ENCODE measurements around the gene USP8.
"Not testable (repeated sequence)": the region's sequence is repeated elsewhere in the genome, so short reads cannot be mapped to it uniquely, and the experiment has no call there.

USP8 gene

DNA sequence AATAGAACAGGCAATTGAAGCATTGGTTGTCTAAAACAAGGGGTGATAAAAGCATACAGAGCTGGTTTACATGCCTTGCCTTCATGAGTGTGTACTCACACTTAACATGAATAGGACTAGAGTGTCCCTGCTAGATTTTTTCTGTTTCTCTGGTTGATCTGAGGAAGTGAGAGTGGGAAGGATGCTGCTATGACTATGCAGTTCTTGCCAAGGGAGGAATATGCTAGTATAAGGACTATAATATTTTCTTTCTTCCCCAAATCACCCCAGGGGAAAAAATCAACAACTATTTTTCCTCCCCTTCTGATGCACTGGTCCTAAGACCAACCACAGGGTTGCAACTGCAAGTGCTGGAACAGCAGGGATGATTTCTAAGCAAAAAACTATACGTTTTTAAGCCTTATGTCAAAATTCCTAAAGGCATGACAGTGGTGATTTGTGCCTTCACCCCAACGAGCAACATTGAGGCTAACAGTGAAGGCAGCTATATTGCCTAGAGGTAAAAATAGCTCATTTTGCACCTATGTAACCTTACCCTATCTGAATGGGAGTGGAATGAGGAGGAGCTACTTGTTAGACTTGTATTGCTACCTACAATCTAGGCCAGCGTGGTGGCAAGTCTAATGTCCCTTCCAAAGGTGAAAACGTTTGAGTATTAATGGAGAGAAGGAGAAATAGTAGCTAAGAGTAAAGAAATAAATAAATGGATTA, 33.5 kb upstream of the USP8 start:
- no peak for TF ChIP-seq ZFP3 (CRISPR knock-in tag; IDR thresholded peaks at IDR 0.05)
- no peak for TF ChIP-seq ZC3H10 (CRISPR knock-in tag; IDR thresholded peaks at IDR 0.05)
- no peak for TF ChIP-seq TSHZ2 (CRISPR knock-in tag; IDR thresholded peaks at IDR 0.05)
- no peak for TF ChIP-seq ZNF8 (CRISPR knock-in tag; IDR thresholded peaks at IDR 0.05)
- no peak for TF ChIP-seq CREB5 (CRISPR knock-in tag; IDR thresholded peaks at IDR 0.05; ENCODE audit: low read depth)
- TF ChIP-seq ZFP30 (CRISPR knock-in tag; IDR thresholded peaks at IDR 0.05): no peak
- no peak for TF ChIP-seq ARNTL (CRISPR knock-in tag; IDR thresholded peaks at IDR 0.05; ENCODE audit: borderline replicate concordance, low read depth)
- no peak for TF ChIP-seq POU6F1 (CRISPR knock-in tag; IDR thresholded peaks at IDR 0.05; ENCODE audit: borderline replicate concordance, low read depth)
- no peak for TF ChIP-seq SNAI2 (CRISPR knock-in tag; IDR thresholded peaks at IDR 0.05)
- TF ChIP-seq PATZ1 (CRISPR knock-in tag; IDR thresholded peaks at IDR 0.05; ENCODE audit: borderline replicate concordance): no peak
- TF ChIP-seq CSDC2 (CRISPR knock-in tag; IDR thresholded peaks at IDR 0.05): no peak
- no peak for TF ChIP-seq ESRRG (CRISPR knock-in tag; IDR thresholded peaks at IDR 0.05)
- no peak for TF ChIP-seq TOX (CRISPR knock-in tag; IDR thresholded peaks at IDR 0.05; ENCODE audit: borderline replicate concordance)
- no peak for TF ChIP-seq GLIS3 (CRISPR knock-in tag; IDR thresholded peaks at IDR 0.05)
- TF ChIP-seq TCF4 (CRISPR knock-in tag; IDR thresholded peaks at IDR 0.05; ENCODE audit: borderline replicate concordance): no peak
- no peak for ATAC-seq

- not testable (repeated sequence) for ATAC-seq
Observed at GRCh38 chr15:50391561-50391960, 32.6 kb upstream of the USP8 start.

- ATAC-seq: no peak
- TF ChIP-seq ZNF565 (CRISPR knock-in tag; conservative IDR thresholded peaks at IDR 0.05; ENCODE audit: low read depth) (no peak), PPARA (CRISPR knock-in tag; IDR thresholded peaks at IDR 0.05; ENCODE audit: borderline replicate concordance) (no peak), ZNF8 (CRISPR knock-in tag; IDR thresholded peaks at IDR 0.05) (no peak), PATZ1 (CRISPR knock-in tag; IDR thresholded peaks at IDR 0.05; ENCODE audit: borderline replicate concordance) (no peak), ZFP30 (CRISPR knock-in tag; IDR thresholded peaks at IDR 0.05) (no peak), GLIS3 (CRISPR knock-in tag; IDR thresholded peaks at IDR 0.05) (no peak), BACH2 (CRISPR knock-in tag; IDR thresholded peaks at IDR 0.05; ENCODE audit: borderline replicate concordance) (no peak), ISL1 (CRISPR knock-in tag; IDR thresholded peaks at IDR 0.05) (no peak), CSRNP3 (CRISPR knock-in tag; IDR thresholded peaks at IDR 0.05) (no peak), ZC3H10 (CRISPR knock-in tag; IDR thresholded peaks at IDR 0.05) (no peak), ZFP3 (CRISPR knock-in tag; IDR thresholded peaks at IDR 0.05) (no peak), TOX (CRISPR knock-in tag; IDR thresholded peaks at IDR 0.05; ENCODE audit: borderline replicate concordance) (no peak), OSR1 (CRISPR knock-in tag; IDR thresholded peaks at IDR 0.05) (no peak), ZNF70 (CRISPR knock-in tag; IDR thresholded peaks at IDR 0.05) (no peak), ARNTL (CRISPR knock-in tag; IDR thresholded peaks at IDR 0.05; ENCODE audit: borderline replicate concordance, low read depth) (no peak), ESRRG (CRISPR knock-in tag; IDR thresholded peaks at IDR 0.05) (no peak), TSHZ2 (CRISPR knock-in tag; IDR thresholded peaks at IDR 0.05) (no peak), CSDC2 (CRISPR knock-in tag; IDR thresholded peaks at IDR 0.05) (no peak)
Observed at GRCh38 chr15:50411870-50412269, 12.3 kb upstream of the USP8 start.

Data from SK-N-SH treated with all-trans-retinoic acid at 6 μM for 48 hours (cell line).